Aorta (tissue), 5 donors: ENCODE results near the gene SMCO3. TPM values are rescaled to one million over a fixed set of nuclear protein-coding genes. Genes with fewer than 3 reads are reported as not detected.
A peak's percentile ranks its signal among the peaks of the same experiment; 100 is the strongest.

Experiments
- ATAC-seq: fragments of 200-7000 bp; cut with Tn5 transposase; one replicate; pipeline ENCODE4 v1.9.1; 2022; ENCODE audit warnings: moderate library complexity; ENCODE audit not compliant: low FRiP score
- DNase-seq, 2 donors: peaks; one replicate each; pipeline ENCODE4 v3.0.0-alpha.2; 2020
- H3K27ac ChIP-seq, 2 donors: one replicate each; pipeline ENCODE4 v1.5.1; 2013; ENCODE audit warnings: low read length in 2 of 2, mild to moderate bottlenecking in 2 of 2, moderate library complexity in 2 of 2, control low read depth in 1 of 2, inconsistent platforms in 1 of 2, low read depth in 1 of 2
- H3K27me3 ChIP-seq, 2 donors: one replicate each; pipeline ENCODE4 v1.6.1; 2013; ENCODE audit warnings: control low read depth in 1 of 2, low read length in 1 of 2, mild to moderate bottlenecking in 1 of 2, moderate library complexity in 1 of 2; ENCODE audit not compliant: insufficient read depth in 2 of 2, control insufficient read depth in 1 of 2
- H3K36me3 ChIP-seq, 2 donors: one replicate each; pipeline ENCODE4 v1.6.1; 2013; ENCODE audit warnings: control low read depth in 1 of 2, low read length in 1 of 2, mild to moderate bottlenecking in 1 of 2; ENCODE audit not compliant: insufficient read depth in 2 of 2, control insufficient read depth in 1 of 2
- H3K4me1 ChIP-seq, 2 donors: one replicate each; pipeline ENCODE4 v1.6.1; 2013; ENCODE audit warnings: low read length in 2 of 2, control low read depth in 1 of 2, mild to moderate bottlenecking in 1 of 2, moderate library complexity in 1 of 2; ENCODE audit not compliant: insufficient read depth in 2 of 2, control insufficient read depth in 1 of 2
- H3K4me3 ChIP-seq, 2 donors: one replicate each; pipeline ENCODE4 v1.5.1; 2013; ENCODE audit warnings: low read length in 2 of 2, control low read depth in 1 of 2, mild to moderate bottlenecking in 1 of 2
- H3K9me3 ChIP-seq: one replicate; pipeline ENCODE4 v1.6.1; 2013; ENCODE audit warnings: mild to moderate bottlenecking, low read length; ENCODE audit not compliant: control insufficient read depth
- WGBS, 2 donors: extraction: QIAGEN DNeasy Blood & Tissue Kit; methylation state at CpG; one replicate each; pipeline ENCODE4 v1.1.7; 2013; 5-methylcytosine and 5-hydroxymethylcytosine counted together
- intact Hi-C, 2 donors: fragments of 100-400 bp; cut with DNase I; formaldehyde crosslinking; loops; one replicate each; pipeline versions ENCODE4 v1.14.2 to v1.15.0; 2022
- long read RNA-seq, 2 donors: library from polyadenylated mRNA; unstranded; transcript quantifications; one replicate each; pipeline ENCODE4 v2.0.0, GENCODE V29; 2020 to 2021
- polyA plus RNA-seq, 2 donors: library from polyadenylated mRNA; stranded (reverse); fragments of 200-250 nt; gene quantifications; one replicate each; pipeline ENCODE4 v1.2.3, GENCODE V29; 2013
- total RNA-seq, 2 donors: library from RNA; stranded (reverse); fragmentation: NEBNext Ultra II Directional; extraction: Animal tissue kit (Norgen Biotek cat#: 25700); gene quantifications; one replicate each; pipeline ENCODE4 v1.2.1, GENCODE V29; 2021
- donor health status: healthy with polysubstance abuse.
- donor health status: Bipolar disorder and iron deficiency.
- donor health status: DM: no; HTN: no; CAD: no.
- donor health status: DM: no; HTN: no; CAD: no.
- donor health status: DM: yes; HTN: yes; CAD: no.

SMCO3 gene
- total RNA-seq, result 1 to 10 TPM in 1 of 2 donors, under 1 TPM in 1; 0.26 to 1.0 TPM
- polyA plus RNA-seq, result 1 to 10 TPM in 1 of 2 donors, under 1 TPM in 1; 0.88 to 3.0 TPM
- long read RNA-seq, donor 1, partial matches to known transcripts, result 0 of 1 reads
- long read RNA-seq, donor 1, other reads (novel, unspliced or antisense), result 0 of 1 reads
- long read RNA-seq, donor 2, result 0 reads

DNA sequence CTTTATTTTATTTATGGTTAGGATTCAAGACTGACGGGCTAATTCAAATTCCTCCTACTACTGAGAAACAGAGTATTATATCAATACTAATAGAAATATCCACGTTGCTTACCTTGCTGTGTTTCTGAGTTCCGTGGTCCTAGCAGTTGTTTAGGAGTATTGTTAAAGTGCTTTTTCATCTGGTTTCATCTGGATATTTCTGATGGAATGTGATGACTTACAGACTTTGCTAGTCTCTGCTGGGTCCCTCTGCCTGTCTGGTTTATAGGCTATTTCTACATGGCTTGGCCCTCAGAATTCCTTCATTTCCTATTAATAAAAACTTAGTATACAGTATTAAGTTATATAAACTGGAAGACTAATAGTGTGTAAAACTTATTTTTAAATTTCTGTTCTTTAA lies at the start of gene SMCO3:
SMCO3 (minus strand) TSS at position 169 of the 400 bp plus-strand sequence. CDS start 7,502 bp downstream, outside the sequence.
- Histone ChIP-seq H3K27me3 (no peaks in the 10 kb centered on the region), H3K4me1 (no peaks in the 10 kb centered on the region), H3K4me3 (no peak within 1 kb of the TSS), H3K9me3 (no peaks in the 10 kb centered on the region), H3K36me3 (no peaks in the 10 kb centered on the region), H3K27ac (no peak within 1 kb of the TSS)
- no peak for ATAC-seq
- no peak for DNase-seq
- 68 to 76% methylated on average over 3 of the region's 3 CpGs for WGBS, 2 donors
- intact Hi-C loops, result no loop called here

DNA sequence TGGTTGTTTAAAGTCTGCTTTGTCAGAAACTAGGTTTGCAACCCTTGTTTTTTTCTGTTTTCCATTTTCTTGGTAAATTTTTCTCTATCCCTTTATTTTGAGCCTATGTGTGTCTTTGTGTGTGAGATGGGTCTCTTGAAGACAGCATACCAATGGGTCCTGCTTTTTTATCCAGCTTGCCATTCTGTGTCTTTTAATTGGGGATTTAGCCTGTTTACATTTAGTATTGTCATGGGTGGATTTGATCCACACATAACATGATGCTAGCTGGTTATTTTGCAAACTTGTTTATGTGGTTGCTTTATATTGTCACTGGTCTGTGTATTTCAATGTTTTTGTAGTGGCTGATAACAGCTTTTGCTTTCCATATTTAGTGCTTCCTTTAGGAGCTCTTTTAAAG lies 46.5 kb upstream of the SMCO3 start:
- no peak for DNase-seq
- no peak for ATAC-seq
- no peak overlapping the region for H3K4me3 ChIP-seq
- H3K4me1 ChIP-seq, result no peaks in the 10 kb centered on the region
- H3K27me3 ChIP-seq, result no peaks in the 10 kb centered on the region
- no peaks in the 10 kb centered on the region for H3K9me3 ChIP-seq
- H3K36me3 ChIP-seq, result no peaks in the 10 kb centered on the region
- H3K27ac ChIP-seq, result no peak overlapping the region
- intact Hi-C loops, result no loop called here

DNA sequence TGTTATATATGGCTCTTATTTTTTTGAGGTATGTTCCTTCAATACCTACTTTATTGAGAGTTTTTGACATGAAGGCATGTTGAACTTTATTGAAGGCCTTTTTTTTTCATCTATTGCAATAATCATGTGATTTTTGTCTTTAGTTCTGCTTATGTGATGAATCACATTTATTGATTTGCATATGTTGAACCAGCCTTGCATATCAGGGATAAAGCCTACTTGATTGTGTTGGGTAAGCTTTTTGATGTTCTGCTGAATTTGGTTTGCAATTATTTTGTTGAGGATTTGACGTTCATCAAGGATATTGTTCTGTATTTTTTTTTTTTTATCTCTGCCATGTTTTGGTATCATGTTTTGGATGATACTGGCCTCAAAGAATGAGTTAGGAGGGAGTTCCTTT lies 44.5 kb upstream of the SMCO3 start:
- 89 to 92% methylated on average over 1 of the region's 1 CpG for WGBS, 2 donors
- H3K9me3 ChIP-seq, result no peaks in the 10 kb centered on the region
- no peak overlapping the region for H3K4me3 ChIP-seq
- DNase-seq, result no peak
- ATAC-seq, result no peak
- H3K27me3 ChIP-seq, result no peaks in the 10 kb centered on the region
- H3K4me1 ChIP-seq, result peaks cover 0 to 3% of the 10 kb centered on the region in 2 donors
- H3K36me3 ChIP-seq, result no peaks in the 10 kb centered on the region
- no peak overlapping the region for H3K27ac ChIP-seq
- intact Hi-C loops, result no loop called here

DNA sequence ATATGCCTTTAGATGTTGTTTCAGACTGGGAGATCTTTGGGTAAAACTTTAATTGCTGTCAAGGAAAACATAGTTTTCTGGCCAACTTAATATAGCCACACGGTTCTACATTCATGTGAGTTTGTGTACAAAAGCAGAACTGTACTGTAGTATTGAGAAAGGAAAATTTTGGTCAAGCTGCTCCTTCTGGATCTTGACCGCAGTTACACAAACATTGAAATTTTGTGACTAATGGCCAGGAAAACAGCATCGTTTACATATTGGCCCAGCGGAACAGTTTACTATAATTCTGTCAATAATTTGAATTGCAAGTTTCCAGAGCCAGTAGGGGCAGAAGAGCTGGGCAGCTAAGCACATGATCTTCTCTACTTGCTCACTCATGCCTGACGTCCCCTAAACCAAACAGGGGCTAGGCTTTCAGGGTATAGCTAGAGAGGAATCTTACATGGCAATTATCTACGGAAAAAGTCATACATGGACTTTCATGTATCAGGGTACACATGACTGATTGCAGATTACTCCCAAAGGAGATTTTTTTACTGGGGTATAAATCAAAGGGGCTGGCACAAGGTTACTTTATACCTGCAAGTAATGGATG lies 40.7 kb upstream of the SMCO3 start:
- ATAC-seq (peak; percentile 62), DNase-seq (no peak)
- Histone ChIP-seq H3K4me3 (no peak overlapping the region), H3K27ac (no peak overlapping the region), H3K4me1 (peaks cover 0 to 3% of the 10 kb centered on the region in 2 donors), H3K27me3 (no peaks in the 10 kb centered on the region), H3K9me3 (no peaks in the 10 kb centered on the region), H3K36me3 (no peaks in the 10 kb centered on the region)
- WGBS, 2 donors, result 14 to 16% methylated on average over 6 of the region's 6 CpGs
- intact Hi-C loops, result loop anchor here in 1 of 2 donors (5.0 kb wide), 1 partner anchor 283 kb away; no protein-coding TSS in a partner anchor

- Histone ChIP-seq H3K9me3 (no peaks in the 10 kb centered on the region), H3K4me3 (no peak overlapping the region), H3K27me3 (no peaks in the 10 kb centered on the region), H3K36me3 (no peaks in the 10 kb centered on the region), H3K27ac (no peak overlapping the region), H3K4me1 (peaks cover 0 to 6% of the 10 kb centered on the region in 2 donors)
- ATAC-seq, result peak; percentile 45
- DNase-seq, result no peak
- intact Hi-C loops, result loop anchor here in 1 of 2 donors (5.0 kb wide), 1 partner anchor 283 kb away; no protein-coding TSS in a partner anchor
- WGBS, 2 donors, result 50 to 53% methylated on average over 3 of the region's 3 CpGs
Observed at GRCh38 chr12:14853961-14854360, 40.0 kb upstream of the SMCO3 start.

DNA sequence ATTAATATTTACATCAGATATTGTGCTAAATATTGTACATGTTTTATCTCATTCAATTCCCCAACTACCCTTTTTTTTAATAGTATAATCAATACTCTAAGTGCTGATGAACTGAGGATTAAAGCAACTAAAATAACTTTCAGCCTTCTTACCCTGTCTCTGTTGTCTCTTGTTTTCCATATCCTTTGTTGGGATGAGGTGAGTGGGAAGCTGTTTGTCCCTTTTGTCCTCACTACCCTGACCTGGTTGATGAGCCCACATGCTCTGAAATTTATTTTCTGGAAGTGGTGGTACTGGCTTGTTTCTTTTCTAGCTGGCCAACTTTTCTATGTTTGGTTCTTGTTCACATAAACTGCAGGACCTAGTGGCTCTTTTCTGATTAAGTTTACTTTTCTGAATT lies 38.9 kb upstream of the SMCO3 start:
- H3K9me3 ChIP-seq, result no peaks in the 10 kb centered on the region
- no peak overlapping the region for H3K27ac ChIP-seq
- peaks cover 0 to 6% of the 10 kb centered on the region in 2 donors for H3K4me1 ChIP-seq
- no peak overlapping the region for H3K4me3 ChIP-seq
- ATAC-seq (no peak), DNase-seq (no peak)
- no peaks in the 10 kb centered on the region for H3K27me3 ChIP-seq
- intact Hi-C loops, result loop anchor here in 1 of 2 donors (5.0 kb wide), 1 partner anchor 284 kb away; no protein-coding TSS in a partner anchor
- no peaks in the 10 kb centered on the region for H3K36me3 ChIP-seq

DNA sequence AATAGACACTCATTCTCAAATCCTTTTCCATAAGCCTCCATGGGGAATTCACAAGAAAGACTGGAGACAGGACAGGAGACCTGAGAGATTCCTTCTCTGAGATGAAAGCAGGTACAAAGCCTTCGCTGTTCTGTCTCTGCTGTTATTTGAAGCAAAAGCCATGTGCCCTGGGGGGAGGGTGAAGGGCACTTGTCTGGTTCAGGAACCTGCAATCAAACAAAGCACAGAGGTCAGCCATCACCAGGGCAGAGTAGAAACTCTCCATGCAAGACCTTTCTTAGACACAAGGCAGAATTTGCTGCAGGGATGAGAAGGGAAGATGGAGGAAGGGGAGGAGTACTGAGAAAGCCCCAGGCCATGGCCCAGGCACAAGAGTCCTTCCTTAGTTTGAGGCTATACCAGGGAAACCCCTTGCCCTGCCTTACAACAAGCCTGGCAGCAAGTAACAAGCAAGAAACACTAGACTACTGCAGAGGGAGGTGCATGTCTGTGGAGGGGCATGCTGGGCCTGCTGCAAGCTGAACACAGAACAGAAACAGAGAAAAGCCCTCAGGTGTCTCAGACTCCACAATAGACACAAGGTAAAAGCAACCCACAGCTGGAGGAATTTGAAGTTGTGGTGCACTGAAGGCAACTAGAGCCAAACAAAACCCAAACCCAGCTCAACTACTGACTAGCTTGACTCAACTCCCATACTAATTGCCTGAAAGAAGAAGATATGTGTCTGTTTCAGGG lies 37.1 kb upstream of the SMCO3 start:
- DNase-seq (no peak), ATAC-seq (no peak)
- Histone ChIP-seq H3K9me3 (no peaks in the 10 kb centered on the region), H3K27me3 (no peaks in the 10 kb centered on the region), H3K4me1 (peaks cover 0 to 9% of the 10 kb centered on the region in 2 donors), H3K4me3 (no peak overlapping the region), H3K27ac (no peak overlapping the region), H3K36me3 (no peaks in the 10 kb centered on the region)
- WGBS, 2 donors, result 0 to 98% methylated on average over 1 of the region's 1 CpG
- intact Hi-C loops, result loop anchor here in 1 of 2 donors (5.0 kb wide), 1 partner anchor 286 kb away; no protein-coding TSS in a partner anchor

DNA sequence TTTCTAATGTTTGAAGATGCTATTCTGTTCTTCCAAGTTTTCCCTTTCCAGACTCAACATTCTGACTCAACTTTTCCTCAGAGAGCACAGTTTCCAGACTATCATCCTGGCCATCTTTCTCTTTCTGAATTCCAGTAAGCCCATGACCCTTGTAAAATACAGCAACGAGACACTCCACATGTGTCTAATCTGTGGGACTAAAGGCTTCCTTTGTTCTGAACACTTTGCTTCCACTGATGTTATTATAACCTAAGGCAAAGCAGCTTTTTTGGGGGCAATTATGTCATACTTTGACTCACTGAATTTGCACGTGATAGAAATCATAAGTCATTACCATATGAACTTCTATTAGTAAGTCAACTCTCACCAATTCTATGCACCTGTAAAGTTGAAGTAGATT lies 35.7 kb upstream of the SMCO3 start:
- Histone ChIP-seq H3K9me3 (no peaks in the 10 kb centered on the region), H3K36me3 (no peaks in the 10 kb centered on the region), H3K4me3 (no peak overlapping the region), H3K4me1 (peaks cover 0 to 7% of the 10 kb centered on the region in 2 donors), H3K27ac (no peak overlapping the region), H3K27me3 (no peaks in the 10 kb centered on the region)
- 5 to 8% methylated on average over 2 of the region's 2 CpGs for WGBS, 2 donors
- intact Hi-C loops, result loop anchor here (5.0 to 10.0 kb wide), 7 partner anchors 33 to 675 kb away; partner anchors contain the start of gene RERG (in 2 of the 2)
- no peak for DNase-seq
- peak; percentile 52 for ATAC-seq
